IMR-90 (cell line): ENCODE measurements around the gene PDIA2. TPM values are rescaled to one million over a fixed set of nuclear protein-coding genes. Genes with fewer than 3 reads are reported as not detected.
A peak's percentile ranks its signal among the peaks of the same experiment; 100 is the strongest.

Experiments
- ATAC-seq: fragments of 200-7000 bp; cut with Tn5 transposase; 2 replicates; pipeline ENCODE4 v1.9.1; 2020; ENCODE audit warnings: low read depth, mild to moderate bottlenecking, moderate library complexity
- BruUV-seq: library from RNA; stranded (reverse); fragments of 400-500 nt; replicated peaks from 2 replicates; lab custom pipeline; 2021; lab: Mats Ljungman, UMichigan
- CTCF ChIA-PET: fragments of 300-600 bp; formaldehyde crosslinking; extraction: SDS; loops from one replicate; lab custom pipeline; 2021; ENCODE audit warnings: antibody characterized with exemption; lab: Yijun Ruan, JAX
- POLR2A ChIA-PET: fragments of 300-600 bp; sonication (Branson Sonifier 250); formaldehyde crosslinking; loops from one replicate; lab custom pipeline; 2022; ENCODE audit warnings: antibody characterized with exemption; ENCODE audit not compliant: unreplicated experiment; lab: Charles Lee
- DNase-seq: peaks from one replicate; pipeline ENCODE4 v3.0.0; 2013
- H2AFZ ChIP-seq: replicated peaks from 2 replicates; pipeline ENCODE3; 2013; ENCODE audit warnings: low read length, mild to moderate bottlenecking; ENCODE audit not compliant: poor library complexity
- H2AK5ac ChIP-seq: 2 replicates; pipeline ENCODE4 v1.6.1; 2013; ENCODE audit warnings: low read depth, low read length, inconsistent platforms
- H2AK9ac ChIP-seq: replicated peaks from 2 replicates; pipeline ENCODE3; 2013; ENCODE audit warnings: mild to moderate bottlenecking, low read depth, low read length, moderate library complexity; ENCODE audit not compliant: poor library complexity
- H2BK120ac ChIP-seq: 2 replicates; pipeline ENCODE4 v1.6.1; 2013; ENCODE audit warnings: low read depth, low read length, inconsistent platforms
- H2BK15ac ChIP-seq: 3 replicates; pipeline ENCODE4 v1.6.1; 2013; ENCODE audit warnings: low read depth, low read length, inconsistent platforms
- H2BK20ac ChIP-seq: 2 replicates; pipeline ENCODE4 v1.6.1; 2013; ENCODE audit warnings: low read depth, mild to moderate bottlenecking, inconsistent platforms, low read length, moderate library complexity
- H2BK5ac ChIP-seq: 2 replicates; pipeline ENCODE4 v1.6.1; 2013; ENCODE audit warnings: mild to moderate bottlenecking, low read depth, low read length, inconsistent platforms; ENCODE audit not compliant: poor library complexity, severe bottlenecking
- H3K14ac ChIP-seq: replicated peaks from 2 replicates; pipeline ENCODE4 v1.6.1; 2013; ENCODE audit warnings: low read depth, low read length, inconsistent platforms
- H3K18ac ChIP-seq: 2 replicates; pipeline ENCODE4 v1.6.1; 2013; ENCODE audit warnings: low read depth, low read length, control low read depth
- H3K23ac ChIP-seq: 2 replicates; pipeline ENCODE4 v1.6.1; 2013; ENCODE audit warnings: low read depth, low read length, inconsistent platforms
- H3K27ac ChIP-seq: 2 replicates; pipeline ENCODE4 v1.5.1; 2013; ENCODE audit warnings: mild to moderate bottlenecking, control low read depth, low read length; ENCODE audit not compliant: insufficient read depth
- H3K27me3 ChIP-seq: 2 replicates; pipeline ENCODE4 v1.6.1; 2013; ENCODE audit warnings: low read length; ENCODE audit not compliant: control insufficient read depth, insufficient read depth
- H3K36me3 ChIP-seq: 2 replicates; pipeline ENCODE4 v1.6.1; 2013; ENCODE audit warnings: low read length, mixed read lengths; ENCODE audit not compliant: control insufficient read depth, insufficient read depth
- H3K4ac ChIP-seq: 2 replicates; pipeline ENCODE4 v1.6.1; 2013; ENCODE audit warnings: low read depth, low read length, inconsistent platforms
- H3K4me1 ChIP-seq: 2 replicates; pipeline ENCODE4 v1.6.1; 2013; ENCODE audit warnings: low read length, mixed read lengths; ENCODE audit not compliant: control insufficient read depth, insufficient read depth
- H3K4me2 ChIP-seq: 2 replicates; pipeline ENCODE4 v1.6.1; 2013; ENCODE audit warnings: low read depth, mild to moderate bottlenecking, control low read depth, low read length, moderate library complexity
- H3K4me3 ChIP-seq: 2 replicates; pipeline ENCODE4 v1.5.1; 2013; ENCODE audit warnings: low read depth, mild to moderate bottlenecking, control low read depth, low read length, moderate library complexity; ENCODE audit not compliant: insufficient read depth
- H3K56ac ChIP-seq: 2 replicates; pipeline ENCODE4 v1.6.1; 2013; ENCODE audit warnings: low read length, inconsistent platforms; ENCODE audit not compliant: insufficient read depth; ENCODE audit errors: extremely low read depth
- H3K79me1 ChIP-seq, 2 experiments: 2 replicates each; pipeline ENCODE4 v1.6.1; 2013; ENCODE audit warnings: low read length in 2 of 2, inconsistent platforms in 1 of 2, low read depth in 1 of 2
- H3K9ac ChIP-seq: 2 replicates; pipeline ENCODE4 v1.6.1; 2013; ENCODE audit warnings: low read depth, low read length, control low read depth
- H3K9me1 ChIP-seq: 2 replicates; pipeline ENCODE4 v1.6.1; 2013; ENCODE audit warnings: low read length, inconsistent platforms; ENCODE audit not compliant: insufficient read depth
- H3K9me3 ChIP-seq: 2 replicates; pipeline ENCODE4 v1.6.1; 2013; ENCODE audit warnings: low read length; ENCODE audit not compliant: control insufficient read depth, insufficient read depth
- H4K20me1 ChIP-seq: 2 replicates; pipeline ENCODE4 v1.6.1; 2013; ENCODE audit warnings: low read length, inconsistent platforms; ENCODE audit not compliant: insufficient read depth
- H4K5ac ChIP-seq: 2 replicates; pipeline ENCODE4 v1.6.1; 2013; ENCODE audit warnings: mild to moderate bottlenecking, low read depth, low read length, control low read depth
- H4K8ac ChIP-seq, 2 experiments: 2 replicates each; pipeline ENCODE4 v1.6.1; 2013; ENCODE audit warnings: low read depth in 2 of 2, low read length in 2 of 2, control low read depth in 1 of 2, inconsistent platforms in 1 of 2
- H4K91ac ChIP-seq: 2 replicates; pipeline ENCODE4 v1.6.1; 2013; ENCODE audit warnings: low read depth, low read length, inconsistent platforms; ENCODE audit not compliant: insufficient read depth
- CHD1 ChIP-seq: IDR thresholded peaks from 2 replicates; pipeline ENCODE4 v1.6.1; 2012; ENCODE audit warnings: low read depth, low read length, improper control_type of control experiment
- CTCF ChIP-seq: conservative IDR thresholded peaks from 2 replicates; pipeline ENCODE4 v1.5.1; 2012; ENCODE audit warnings: mild to moderate bottlenecking, low read depth, low read length, improper control_type of control experiment
- ELK1 ChIP-seq: fragments of 150-350 bp; IDR thresholded peaks from 2 replicates; pipeline ENCODE4 v1.6.1; 2016; ENCODE audit warnings: low read depth, mild to moderate bottlenecking, low read length, moderate library complexity, borderline replicate concordance
- FOS ChIP-seq: fragments of 150-350 bp; IDR thresholded peaks from 2 replicates; pipeline ENCODE4 v1.6.1; 2016; ENCODE audit warnings: low read depth, low read length
- POLR2A ChIP-seq: IDR thresholded peaks from 2 replicates; pipeline ENCODE4 v1.6.1; 2012; ENCODE audit warnings: mild to moderate bottlenecking, low read depth, low read length
- RCOR1 ChIP-seq: IDR thresholded peaks from 2 replicates; pipeline ENCODE4 v1.6.1; 2012; ENCODE audit warnings: mild to moderate bottlenecking, low read length, improper control_type of control experiment; ENCODE audit not compliant: insufficient replicate concordance
- SMC3 ChIP-seq: fragments of 150-350 bp; IDR thresholded peaks from 2 replicates; pipeline ENCODE4 v1.6.1; 2016; ENCODE audit warnings: low read depth, mild to moderate bottlenecking, antibody characterized with exemption, low read length, moderate library complexity
- WGBS, 2 experiments: methylation state at CpG; one replicate each; pipeline versions ENCODE4 v1.1.5 to v1.1.7; 2013; ENCODE audit warnings: missing lambda C conversion rate in 2 of 2; ENCODE audit not compliant: insufficient read length in 1 of 2; ENCODE audit errors: extremely low coverage in 2 of 2; 5-methylcytosine and 5-hydroxymethylcytosine counted together
- dilution Hi-C: fragments of 300-500 bp; cut with HindIII; formaldehyde crosslinking; loops from one replicate; pipeline ENCODE4 v1.14.3; 2018; ENCODE audit warnings: low sequenced_read_pairs; ENCODE audit not compliant: unreplicated experiment
- in situ Hi-C: fragments of 300-500 bp; cut with MboI; formaldehyde crosslinking; loops from 3 replicates; pipeline ENCODE4 v1.14.3; 2019; ENCODE audit warnings: low sequenced_read_pairs, inconsistent platforms, mixed read lengths
- intact Hi-C: fragments of 100-400 bp; cut with micrococcal nuclease; formaldehyde crosslinking; loops from 2 replicates; pipeline ENCODE4 v1.10.0; 2022
- polyA plus RNA-seq, 3 experiments: library from polyadenylated mRNA; depleted of rRNA; stranded (reverse); fragments of >200 nt; gene quantifications; 2 replicates each; pipeline ENCODE4 v1.2.3, GENCODE V29; 2012; ENCODE audit warnings: low replicate concordance in 1 of 3
- total RNA-seq: library from RNA; depleted of rRNA; stranded (reverse); fragments of >200 nt; gene quantifications from 2 replicates; pipeline ENCODE4 v1.2.3, GENCODE V29; 2012

PDIA2 gene
- total and polyA plus RNA-seq, 2 of the 4 experiments (the other 2 are of a cell fraction): 0.17 TPM; not detected in 1

- Histone ChIP-seq H3K14ac (no peak overlapping the region), H3K18ac (no peak overlapping the region), H3K56ac (no peak overlapping the region), H3K23ac (no peak overlapping the region), H4K20me1 (peaks cover 79% of the 10 kb centered on the region), H2BK5ac (no peak overlapping the region), H2AK5ac (peak overlapping the region; percentile 28; the same call in 1 of the 2 replicates), H3K4me3 (no peak overlapping the region), H2AFZ (no peak overlapping the region), H2BK15ac (no peak overlapping the region), H3K4me2 (no peak overlapping the region), H4K8ac (no peak overlapping the region), H3K27me3 (no peaks in the 10 kb centered on the region), H2BK120ac (no peak overlapping the region), H3K4me1 (peaks cover 9% of the 10 kb centered on the region), H3K79me1 (peaks cover 30 to 69% of the 10 kb centered on the region in 2 experiments), H3K9me1 (peaks cover 26% of the 10 kb centered on the region), H3K27ac (no peak overlapping the region), H4K5ac (no peak overlapping the region), H2AK9ac (peak overlapping the region; percentile 44), H3K9ac (no peak overlapping the region), H2BK20ac (no peak overlapping the region), H3K36me3 (no peaks in the 10 kb centered on the region; the same call in 1 of the 2 replicates), H4K91ac (no peak overlapping the region), H3K9me3 (no peaks in the 10 kb centered on the region), H3K4ac (no peak overlapping the region)
- POLR2A ChIA-PET: no interaction called here
- CTCF ChIA-PET: no interaction called here
- ATAC-seq (no peak), DNase-seq (no peak)
- WGBS, 2 experiments: 94% methylated on average over 18 of the region's 28 CpGs; no CpG with 5 or more reads in 1 of the 2 experiments
- no peak for TF ChIP-seq RCOR1
- no peak for TF ChIP-seq ELK1
- TF ChIP-seq FOS: no peak
- TF ChIP-seq POLR2A: no peak
- no peak for TF ChIP-seq CHD1
- TF ChIP-seq SMC3: no peak
- TF ChIP-seq CTCF: no peak
- BruUV-seq: no TSS peak
- in situ Hi-C loops: no loop called here
- intact Hi-C loops: no loop called here
- dilution Hi-C loops: no loop called here
Observed at GRCh38 chr16:325375-326145, 42.6 kb downstream of the PDIA2 start.
